HEK293 (cell line): Measurements from ENCODE around the gene SUFU.
A peak's percentile ranks its signal among the peaks of the same experiment; 100 is the strongest.

Source experiments
- KLF10 ChIP-seq: fragments of 450-650 bp; IDR thresholded peaks from 2 replicates; pipeline ENCODE4 v1.5.1; 2018; ENCODE audit warnings: missing biosample characterization, mild to moderate bottlenecking, missing genetic modification characterization
- KLF8 ChIP-seq: fragments of 450-650 bp; formaldehyde crosslinking; IDR thresholded peaks from 2 replicates; pipeline ENCODE4 v1.5.1; 2016; ENCODE audit warnings: missing biosample characterization, missing genetic modification characterization
- KLF9 ChIP-seq: fragments of 450-650 bp; formaldehyde crosslinking; IDR thresholded peaks from 2 replicates; pipeline ENCODE4 v1.5.1; 2016; ENCODE audit warnings: missing biosample characterization, missing genetic modification characterization, low read depth
- REPIN1 ChIP-seq: fragments of 450-650 bp; formaldehyde crosslinking; IDR thresholded peaks from 2 replicates; pipeline ENCODE4 v1.5.1; 2017; ENCODE audit warnings: missing biosample characterization, missing genetic modification characterization, low read depth
- SP7 ChIP-seq: fragments of 450-650 bp; formaldehyde crosslinking; IDR thresholded peaks from 2 replicates; pipeline ENCODE4 v1.5.1; 2016; ENCODE audit warnings: missing biosample characterization, missing genetic modification characterization
- ZBTB48 ChIP-seq: fragments of 450-650 bp; formaldehyde crosslinking; IDR thresholded peaks from 2 replicates; pipeline ENCODE4 v1.5.1; 2016; ENCODE audit warnings: missing biosample characterization, missing genetic modification characterization
- ZEB2 ChIP-seq: fragments of 450-650 bp; formaldehyde crosslinking; IDR thresholded peaks from 2 replicates; pipeline ENCODE4 v1.5.1; 2016; ENCODE audit warnings: missing biosample characterization, missing genetic modification characterization
- ZFP37 ChIP-seq: fragments of 450-650 bp; formaldehyde crosslinking; IDR thresholded peaks from 2 replicates; pipeline ENCODE4 v1.5.1; 2016; ENCODE audit warnings: missing biosample characterization, missing genetic modification characterization
- ZNF138 ChIP-seq: fragments of 450-650 bp; formaldehyde crosslinking; IDR thresholded peaks from 2 replicates; pipeline ENCODE4 v1.5.1; 2016; ENCODE audit warnings: missing biosample characterization, missing genetic modification characterization, borderline replicate concordance
- ZNF24 ChIP-seq: fragments of 450-650 bp; formaldehyde crosslinking; IDR thresholded peaks from 2 replicates; pipeline ENCODE4 v1.5.1; 2016; ENCODE audit warnings: missing biosample characterization, missing genetic modification characterization
- ZNF292 ChIP-seq: fragments of 450-650 bp; formaldehyde crosslinking; IDR thresholded peaks from 2 replicates; pipeline ENCODE4 v1.5.1; 2016; ENCODE audit warnings: low read depth, missing biosample characterization, missing genetic modification characterization, borderline replicate concordance
- ZNF324 ChIP-seq: fragments of 450-650 bp; formaldehyde crosslinking; IDR thresholded peaks from 2 replicates; pipeline ENCODE4 v1.5.1; 2016; ENCODE audit warnings: missing biosample characterization, missing genetic modification characterization
- ZNF433 ChIP-seq: fragments of 450-650 bp; formaldehyde crosslinking; IDR thresholded peaks from 2 replicates; pipeline ENCODE4 v1.5.1; 2016; ENCODE audit warnings: missing biosample characterization, missing genetic modification characterization, low read depth
- ZNF555 ChIP-seq: fragments of 450-650 bp; formaldehyde crosslinking; conservative IDR thresholded peaks from 2 replicates; pipeline ENCODE4 v1.5.1; 2017; ENCODE audit warnings: missing biosample characterization, mild to moderate bottlenecking, missing genetic modification characterization, inconsistent platforms
- ZNF571 ChIP-seq: fragments of 450-650 bp; formaldehyde crosslinking; IDR thresholded peaks from 2 replicates; pipeline ENCODE4 v1.5.0; 2017; ENCODE audit warnings: missing biosample characterization, missing genetic modification characterization
- ZNF707 ChIP-seq: fragments of 450-650 bp; formaldehyde crosslinking; IDR thresholded peaks from 2 replicates; pipeline ENCODE4 v1.5.1; 2016; ENCODE audit warnings: missing biosample characterization, missing genetic modification characterization
- ZNF792 ChIP-seq: fragments of 450-650 bp; formaldehyde crosslinking; IDR thresholded peaks from 2 replicates; pipeline ENCODE4 v1.5.1; 2016; ENCODE audit warnings: missing biosample characterization, missing genetic modification characterization
- TF ChIP-seq, protein P1 (sequence below): fragments of 450-650 bp; formaldehyde crosslinking; IDR thresholded peaks from 2 replicates; pipeline ENCODE4 v1.5.1; 2017; ENCODE audit warnings: missing biosample characterization, missing genetic modification characterization
- TF ChIP-seq, protein P2 (sequence below): fragments of 450-650 bp; formaldehyde crosslinking; IDR thresholded peaks from 2 replicates; pipeline ENCODE4; 2016; ENCODE audit warnings: missing biosample characterization, missing genetic modification characterization
- TF ChIP-seq, protein P3 (sequence below): fragments of 450-650 bp; formaldehyde crosslinking; IDR thresholded peaks from 2 replicates; pipeline ENCODE4 v1.5.1; 2016; ENCODE audit warnings: missing biosample characterization, missing genetic modification characterization
- TF ChIP-seq, protein P4 (sequence below): fragments of 450-650 bp; formaldehyde crosslinking; conservative IDR thresholded peaks from 2 replicates; pipeline ENCODE4 v1.5.1; 2016; ENCODE audit warnings: low read depth, missing biosample characterization, missing genetic modification characterization
- TF ChIP-seq, protein P5 (sequence below): fragments of 450-650 bp; formaldehyde crosslinking; optimal IDR thresholded peaks from 2 replicates; pipeline ENCODE3; 2016; ENCODE audit warnings: missing biosample characterization, mild to moderate bottlenecking, missing genetic modification characterization
- TF ChIP-seq, protein P6 (sequence below): fragments of 450-650 bp; formaldehyde crosslinking; IDR thresholded peaks from 2 replicates; pipeline ENCODE4 v1.5.1; 2016; ENCODE audit warnings: missing biosample characterization, missing genetic modification characterization
- TF ChIP-seq, protein P7 (sequence below): fragments of 450-650 bp; formaldehyde crosslinking; IDR thresholded peaks from 2 replicates; pipeline ENCODE4 v1.5.1; 2016; ENCODE audit warnings: missing biosample characterization, missing genetic modification characterization

The SUFU gene

DNA sequence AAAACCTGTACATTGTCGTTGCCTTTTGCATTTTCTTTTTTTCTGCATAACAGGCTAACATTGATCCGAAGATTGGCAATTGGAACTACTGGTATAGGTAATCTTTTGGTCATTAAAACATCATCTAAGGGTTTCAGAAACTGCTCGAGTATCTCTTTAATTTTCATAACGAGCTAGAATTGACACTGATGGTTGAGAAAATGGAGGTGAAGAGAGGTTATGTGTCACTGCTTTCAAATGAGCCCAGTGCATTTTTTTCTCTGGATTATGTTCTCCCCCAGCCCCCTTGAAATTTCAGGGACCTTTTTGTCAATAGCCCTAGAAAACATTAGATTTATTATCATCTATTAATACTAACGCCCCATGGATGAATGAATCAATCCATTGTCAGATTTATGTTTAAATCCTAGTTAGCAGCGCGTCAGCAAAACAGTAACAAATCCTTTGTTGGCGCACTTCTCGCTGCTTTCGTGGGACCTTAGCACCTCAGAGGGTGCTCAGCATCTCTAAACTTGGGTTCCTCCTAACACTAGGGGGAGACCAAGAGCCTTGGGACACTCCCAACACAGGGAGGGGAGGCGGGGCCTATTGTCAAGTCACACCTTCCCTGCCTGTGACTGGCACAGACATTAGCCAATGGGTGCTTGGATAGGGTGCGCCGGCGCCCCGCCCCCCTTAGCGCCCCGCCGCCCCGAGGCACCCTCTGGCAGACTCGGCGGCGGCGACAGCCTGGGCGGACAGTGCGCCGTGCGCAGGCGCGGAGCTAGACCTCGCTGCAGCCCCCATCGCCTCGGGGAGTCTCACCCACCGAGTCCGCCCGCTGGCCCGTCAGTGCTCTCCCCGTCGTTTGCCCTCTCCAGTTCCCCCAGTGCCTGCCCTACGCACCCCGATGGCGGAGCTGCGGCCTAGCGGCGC lies at the start of gene SUFU (continued):
- TF ChIP-seq ZBTB48 (tag by site-specific recombination): peak; percentile 15; the same call in 1 of the 2 replicates
- TF ChIP-seq ZEB2 (tag by site-specific recombination): peak; percentile 11; the same call in 1 of the 2 replicates
- TF ChIP-seq, protein P1, sequence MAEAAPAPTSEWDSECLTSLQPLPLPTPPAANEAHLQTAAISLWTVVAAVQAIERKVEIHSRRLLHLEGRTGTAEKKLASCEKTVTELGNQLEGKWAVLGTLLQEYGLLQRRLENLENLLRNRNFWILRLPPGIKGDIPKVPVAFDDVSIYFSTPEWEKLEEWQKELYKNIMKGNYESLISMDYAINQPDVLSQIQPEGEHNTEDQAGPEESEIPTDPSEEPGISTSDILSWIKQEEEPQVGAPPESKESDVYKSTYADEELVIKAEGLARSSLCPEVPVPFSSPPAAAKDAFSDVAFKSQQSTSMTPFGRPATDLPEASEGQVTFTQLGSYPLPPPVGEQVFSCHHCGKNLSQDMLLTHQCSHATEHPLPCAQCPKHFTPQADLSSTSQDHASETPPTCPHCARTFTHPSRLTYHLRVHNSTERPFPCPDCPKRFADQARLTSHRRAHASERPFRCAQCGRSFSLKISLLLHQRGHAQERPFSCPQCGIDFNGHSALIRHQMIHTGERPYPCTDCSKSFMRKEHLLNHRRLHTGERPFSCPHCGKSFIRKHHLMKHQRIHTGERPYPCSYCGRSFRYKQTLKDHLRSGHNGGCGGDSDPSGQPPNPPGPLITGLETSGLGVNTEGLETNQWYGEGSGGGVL (tag by site-specific recombination): no peak
- TF ChIP-seq ZFP37 (tag by site-specific recombination): peak; percentile 100
- TF ChIP-seq, protein P2, sequence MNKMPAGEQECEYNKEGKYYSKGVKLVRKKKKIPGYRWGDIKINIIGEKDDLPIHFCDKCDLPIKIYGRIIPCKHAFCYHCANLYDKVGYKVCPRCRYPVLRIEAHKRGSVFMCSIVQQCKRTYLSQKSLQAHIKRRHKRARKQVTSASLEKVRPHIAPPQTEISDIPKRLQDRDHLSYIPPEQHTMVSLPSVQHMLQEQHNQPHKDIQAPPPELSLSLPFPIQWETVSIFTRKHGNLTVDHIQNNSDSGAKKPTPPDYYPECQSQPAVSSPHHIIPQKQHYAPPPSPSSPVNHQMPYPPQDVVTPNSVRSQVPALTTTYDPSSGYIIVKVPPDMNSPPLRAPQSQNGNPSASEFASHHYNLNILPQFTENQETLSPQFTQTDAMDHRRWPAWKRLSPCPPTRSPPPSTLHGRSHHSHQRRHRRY (tag by site-specific recombination): no peak
- TF ChIP-seq ZNF555 (tag by site-specific recombination): no peak
- TF ChIP-seq, protein P3, sequence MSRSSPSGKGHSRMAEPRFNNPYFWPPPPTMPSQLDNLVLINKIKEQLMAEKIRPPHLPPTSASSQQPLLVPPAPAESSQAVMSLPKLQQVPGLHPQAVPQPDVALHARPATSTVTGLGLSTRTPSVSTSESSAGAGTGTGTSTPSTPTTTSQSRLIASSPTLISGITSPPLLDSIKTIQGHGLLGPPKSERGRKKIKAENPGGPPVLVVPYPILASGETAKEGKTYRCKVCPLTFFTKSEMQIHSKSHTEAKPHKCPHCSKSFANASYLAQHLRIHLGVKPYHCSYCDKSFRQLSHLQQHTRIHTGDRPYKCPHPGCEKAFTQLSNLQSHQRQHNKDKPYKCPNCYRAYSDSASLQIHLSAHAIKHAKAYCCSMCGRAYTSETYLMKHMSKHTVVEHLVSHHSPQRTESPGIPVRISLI (tag by site-specific recombination): peak; percentile 67; the same call in 1 of the 2 replicates
- no peak for TF ChIP-seq ZNF571 (tag by site-specific recombination)
- no peak for TF ChIP-seq ZNF138 (tag by site-specific recombination)
- no peak for TF ChIP-seq ZNF433 (tag by site-specific recombination)
- peak; percentile 20 for TF ChIP-seq SP7
- TF ChIP-seq KLF9 (tag by site-specific recombination): peak; percentile 80
- TF ChIP-seq ZNF292: no peak
- peak; percentile 92 for TF ChIP-seq KLF8 (tag by site-specific recombination)
- TF ChIP-seq, protein P4, sequence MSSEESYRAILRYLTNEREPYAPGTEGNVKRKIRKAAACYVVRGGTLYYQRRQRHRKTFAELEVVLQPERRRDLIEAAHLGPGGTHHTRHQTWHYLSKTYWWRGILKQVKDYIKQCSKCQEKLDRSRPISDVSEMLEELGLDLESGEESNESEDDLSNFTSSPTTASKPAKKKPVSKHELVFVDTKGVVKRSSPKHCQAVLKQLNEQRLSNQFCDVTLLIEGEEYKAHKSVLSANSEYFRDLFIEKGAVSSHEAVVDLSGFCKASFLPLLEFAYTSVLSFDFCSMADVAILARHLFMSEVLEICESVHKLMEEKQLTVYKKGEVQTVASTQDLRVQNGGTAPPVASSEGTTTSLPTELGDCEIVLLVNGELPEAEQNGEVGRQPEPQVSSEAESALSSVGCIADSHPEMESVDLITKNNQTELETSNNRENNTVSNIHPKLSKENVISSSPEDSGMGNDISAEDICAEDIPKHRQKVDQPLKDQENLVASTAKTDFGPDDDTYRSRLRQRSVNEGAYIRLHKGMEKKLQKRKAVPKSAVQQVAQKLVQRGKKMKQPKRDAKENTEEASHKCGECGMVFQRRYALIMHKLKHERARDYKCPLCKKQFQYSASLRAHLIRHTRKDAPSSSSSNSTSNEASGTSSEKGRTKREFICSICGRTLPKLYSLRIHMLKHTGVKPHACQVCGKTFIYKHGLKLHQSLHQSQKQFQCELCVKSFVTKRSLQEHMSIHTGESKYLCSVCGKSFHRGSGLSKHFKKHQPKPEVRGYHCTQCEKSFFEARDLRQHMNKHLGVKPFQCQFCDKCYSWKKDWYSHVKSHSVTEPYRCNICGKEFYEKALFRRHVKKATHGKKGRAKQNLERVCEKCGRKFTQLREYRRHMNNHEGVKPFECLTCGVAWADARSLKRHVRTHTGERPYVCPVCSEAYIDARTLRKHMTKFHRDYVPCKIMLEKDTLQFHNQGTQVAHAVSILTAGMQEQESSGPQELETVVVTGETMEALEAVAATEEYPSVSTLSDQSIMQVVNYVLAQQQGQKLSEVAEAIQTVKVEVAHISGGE (tag by site-specific recombination): no peak
- TF ChIP-seq, protein P5, sequence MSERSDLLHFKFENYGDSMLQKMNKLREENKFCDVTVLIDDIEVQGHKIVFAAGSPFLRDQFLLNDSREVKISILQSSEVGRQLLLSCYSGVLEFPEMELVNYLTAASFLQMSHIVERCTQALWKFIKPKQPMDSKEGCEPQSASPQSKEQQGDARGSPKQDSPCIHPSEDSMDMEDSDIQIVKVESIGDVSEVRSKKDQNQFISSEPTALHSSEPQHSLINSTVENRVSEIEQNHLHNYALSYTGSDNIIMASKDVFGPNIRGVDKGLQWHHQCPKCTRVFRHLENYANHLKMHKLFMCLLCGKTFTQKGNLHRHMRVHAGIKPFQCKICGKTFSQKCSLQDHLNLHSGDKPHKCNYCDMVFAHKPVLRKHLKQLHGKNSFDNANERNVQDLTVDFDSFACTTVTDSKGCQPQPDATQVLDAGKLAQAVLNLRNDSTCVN (tag by site-specific recombination): peak; percentile 43
- TF ChIP-seq ZNF707: no peak
- TF ChIP-seq, protein P6, sequence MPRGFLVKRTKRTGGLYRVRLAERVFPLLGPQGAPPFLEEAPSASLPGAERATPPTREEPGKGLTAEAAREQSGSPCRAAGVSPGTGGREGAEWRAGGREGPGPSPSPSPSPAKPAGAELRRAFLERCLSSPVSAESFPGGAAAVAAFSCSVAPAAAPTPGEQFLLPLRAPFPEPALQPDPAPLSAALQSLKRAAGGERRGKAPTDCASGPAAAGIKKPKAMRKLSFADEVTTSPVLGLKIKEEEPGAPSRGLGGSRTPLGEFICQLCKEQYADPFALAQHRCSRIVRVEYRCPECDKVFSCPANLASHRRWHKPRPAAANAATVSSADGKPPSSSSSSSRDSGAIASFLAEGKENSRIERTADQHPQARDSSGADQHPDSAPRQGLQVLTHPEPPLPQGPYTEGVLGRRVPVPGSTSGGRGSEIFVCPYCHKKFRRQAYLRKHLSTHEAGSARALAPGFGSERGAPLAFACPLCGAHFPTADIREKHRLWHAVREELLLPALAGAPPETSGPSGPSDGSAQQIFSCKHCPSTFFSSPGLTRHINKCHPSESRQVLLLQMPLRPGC (tag by site-specific recombination): no peak
- no peak for TF ChIP-seq REPIN1 (tag by site-specific recombination)
- TF ChIP-seq ZNF24 (tag by site-specific recombination): peak; percentile 35; the same call in 1 of the 2 replicates
- TF ChIP-seq ZNF792 (tag by site-specific recombination): no peak
- TF ChIP-seq, protein P7, sequence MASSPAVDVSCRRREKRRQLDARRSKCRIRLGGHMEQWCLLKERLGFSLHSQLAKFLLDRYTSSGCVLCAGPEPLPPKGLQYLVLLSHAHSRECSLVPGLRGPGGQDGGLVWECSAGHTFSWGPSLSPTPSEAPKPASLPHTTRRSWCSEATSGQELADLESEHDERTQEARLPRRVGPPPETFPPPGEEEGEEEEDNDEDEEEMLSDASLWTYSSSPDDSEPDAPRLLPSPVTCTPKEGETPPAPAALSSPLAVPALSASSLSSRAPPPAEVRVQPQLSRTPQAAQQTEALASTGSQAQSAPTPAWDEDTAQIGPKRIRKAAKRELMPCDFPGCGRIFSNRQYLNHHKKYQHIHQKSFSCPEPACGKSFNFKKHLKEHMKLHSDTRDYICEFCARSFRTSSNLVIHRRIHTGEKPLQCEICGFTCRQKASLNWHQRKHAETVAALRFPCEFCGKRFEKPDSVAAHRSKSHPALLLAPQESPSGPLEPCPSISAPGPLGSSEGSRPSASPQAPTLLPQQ: peak; percentile 39; the same call in 1 of the 2 replicates
- peak; percentile 45; the same call in 1 of the 2 replicates for TF ChIP-seq ZNF324 (tag by site-specific recombination)
- TF ChIP-seq KLF10 (tag by site-specific recombination): peak; percentile 83
